Measurements from ENCODE around the gene GRK1. TPM values are rescaled to one million over a fixed set of nuclear protein-coding genes. Genes with fewer than 3 reads are reported as not detected.

Gene GRK1
- total RNA-seq, 1 donor from 2014 or later = 0.07 TPM

- peaks cover 3% of the 10 kb centered on the region for H3K4me1 Mint-ChIP-seq (ENCODE audit: low read depth)
- no peak for TF ChIP-seq CTCF (IDR thresholded peaks at IDR 0.05)
- H3K9me3 Mint-ChIP-seq (ENCODE audit: low read depth) = no peaks in the 10 kb centered on the region
- peaks cover 2% of the 10 kb centered on the region for H3K27me3 Mint-ChIP-seq (ENCODE audit: low read depth)
- no peak overlapping the region for H3K27ac Mint-ChIP-seq (ENCODE audit: unreplicated experiment)
- H3K36me3 Mint-ChIP-seq (ENCODE audit: low read depth) = no peaks in the 10 kb centered on the region
- no peak overlapping the region for H3K4me3 Mint-ChIP-seq (ENCODE audit: unreplicated experiment)
- peak; percentile 95 for DNase-seq (ENCODE audit: low spot score)
Measured at GRCh38 chr13:113726961-113727411, 60.0 kb downstream of the GRK1 start.

GRCh38 chr13:113728571-113729054 lies 61.6 kb downstream of the GRK1 start:
- TF ChIP-seq CTCF (IDR thresholded peaks at IDR 0.05) = no peak
- H3K4me3 Mint-ChIP-seq (ENCODE audit: unreplicated experiment) = no peak overlapping the region
- no peaks in the 10 kb centered on the region for H3K36me3 Mint-ChIP-seq (ENCODE audit: low read depth)
- DNase-seq (ENCODE audit: low spot score) = peak; percentile 86
- peaks cover 3% of the 10 kb centered on the region for H3K4me1 Mint-ChIP-seq (ENCODE audit: low read depth)
- no peak overlapping the region for H3K27ac Mint-ChIP-seq (ENCODE audit: unreplicated experiment)
- no peaks in the 10 kb centered on the region for H3K9me3 Mint-ChIP-seq (ENCODE audit: low read depth)
- H3K27me3 Mint-ChIP-seq (ENCODE audit: low read depth) = peaks cover 2% of the 10 kb centered on the region

- DNase-seq (ENCODE audit: low spot score) = peak; percentile 79
- H3K36me3 Mint-ChIP-seq (ENCODE audit: low read depth) = no peaks in the 10 kb centered on the region
Measured at GRCh38 chr13:113729187-113730019, 62.4 kb downstream of the GRK1 start.

GRCh38 chr13:113730258-113730691 lies 63.3 kb downstream of the GRK1 start:
- H3K27me3 Mint-ChIP-seq (ENCODE audit: low read depth) = peaks cover 2% of the 10 kb centered on the region
- H3K27ac Mint-ChIP-seq (ENCODE audit: unreplicated experiment) = no peak overlapping the region
- H3K4me1 Mint-ChIP-seq (ENCODE audit: low read depth) = no peaks in the 10 kb centered on the region
- no peak overlapping the region for H3K4me3 Mint-ChIP-seq (ENCODE audit: unreplicated experiment)
- TF ChIP-seq CTCF (IDR thresholded peaks at IDR 0.05) = no peak
- H3K9me3 Mint-ChIP-seq (ENCODE audit: low read depth) = no peaks in the 10 kb centered on the region
- no peaks in the 10 kb centered on the region for H3K36me3 Mint-ChIP-seq (ENCODE audit: low read depth)
- DNase-seq (ENCODE audit: low spot score) = peak; percentile 77

More at GRCh38 chr13:113729187-113730019, 62.4 kb downstream of the GRK1 start:
- H3K27me3 Mint-ChIP-seq (ENCODE audit: low read depth) = peaks cover 2% of the 10 kb centered on the region
- no peaks in the 10 kb centered on the region for H3K9me3 Mint-ChIP-seq (ENCODE audit: low read depth)
- no peak overlapping the region for H3K4me3 Mint-ChIP-seq (ENCODE audit: unreplicated experiment)
- no peak for TF ChIP-seq CTCF (IDR thresholded peaks at IDR 0.05)
- H3K27ac Mint-ChIP-seq (ENCODE audit: unreplicated experiment) = no peak overlapping the region
- H3K4me1 Mint-ChIP-seq (ENCODE audit: low read depth) = peaks cover 3% of the 10 kb centered on the region

GRCh38 chr13:113730831-113731191 lies 63.8 kb downstream of the GRK1 start:
- no peak overlapping the region for H3K4me3 Mint-ChIP-seq (ENCODE audit: unreplicated experiment)
- no peaks in the 10 kb centered on the region for H3K4me1 Mint-ChIP-seq (ENCODE audit: low read depth)
- H3K36me3 Mint-ChIP-seq (ENCODE audit: low read depth) = no peaks in the 10 kb centered on the region
- no peak overlapping the region for H3K27ac Mint-ChIP-seq (ENCODE audit: unreplicated experiment)
- TF ChIP-seq CTCF (IDR thresholded peaks at IDR 0.05) = peak; percentile 28
- no peaks in the 10 kb centered on the region for H3K9me3 Mint-ChIP-seq (ENCODE audit: low read depth)
- DNase-seq (ENCODE audit: low spot score) = no peak
- H3K27me3 Mint-ChIP-seq (ENCODE audit: low read depth) = peaks cover 2% of the 10 kb centered on the region
